ENCODE data around the gene RBBP8NL.

RBBP8NL gene

GRCh38 chr20:62462976-62463592 lies 35.7 kb upstream of the RBBP8NL start:
- no peak for DNase-seq (ENCODE audit: low read depth in 3 of 3)

DNA sequence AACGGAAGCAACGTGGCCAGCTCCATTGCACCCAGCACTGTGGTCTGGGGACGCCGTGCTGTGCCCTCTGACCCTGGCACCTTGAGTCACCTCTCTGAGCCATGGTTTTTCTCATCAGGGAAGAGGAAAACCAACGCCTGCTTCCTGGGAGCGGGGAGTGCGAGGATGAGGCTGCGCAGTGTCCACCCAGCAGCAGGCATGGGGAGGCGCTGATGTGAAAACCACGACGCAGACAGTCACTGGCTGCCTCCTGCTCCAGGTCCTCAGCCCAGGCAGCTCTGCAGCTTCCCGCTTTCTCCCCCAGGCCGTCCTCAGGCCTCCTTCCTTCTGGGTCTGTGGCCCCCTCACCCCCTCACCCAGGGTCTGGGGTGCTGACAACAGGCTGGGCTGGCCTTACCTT lies 34.5 kb upstream of the RBBP8NL start:
- DNase-seq (ENCODE audit: low read depth in 3 of 3): no peak

DNA sequence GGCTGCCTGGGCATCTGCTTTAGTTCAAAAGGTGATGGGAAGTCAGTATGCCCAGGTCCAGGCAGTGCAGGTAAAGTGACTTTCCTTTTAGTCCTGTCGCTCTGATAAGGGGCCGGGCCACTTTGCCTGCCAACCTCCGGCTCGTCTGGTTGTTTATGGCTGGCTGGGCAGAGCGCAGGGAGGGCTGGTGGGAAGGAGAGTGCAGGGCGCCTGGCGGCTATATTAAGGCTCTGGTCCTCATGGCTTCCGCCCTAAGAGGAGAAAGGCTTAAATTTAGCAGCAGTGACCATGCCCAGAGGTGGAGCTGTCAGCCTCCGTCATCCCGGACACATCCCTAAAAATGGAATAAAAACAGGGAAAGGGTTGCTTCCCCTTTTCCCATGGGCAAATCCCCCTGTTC lies 33.8 kb upstream of the RBBP8NL start:
- DNase-seq (ENCODE audit: low read depth in 3 of 3): no peak

DNA sequence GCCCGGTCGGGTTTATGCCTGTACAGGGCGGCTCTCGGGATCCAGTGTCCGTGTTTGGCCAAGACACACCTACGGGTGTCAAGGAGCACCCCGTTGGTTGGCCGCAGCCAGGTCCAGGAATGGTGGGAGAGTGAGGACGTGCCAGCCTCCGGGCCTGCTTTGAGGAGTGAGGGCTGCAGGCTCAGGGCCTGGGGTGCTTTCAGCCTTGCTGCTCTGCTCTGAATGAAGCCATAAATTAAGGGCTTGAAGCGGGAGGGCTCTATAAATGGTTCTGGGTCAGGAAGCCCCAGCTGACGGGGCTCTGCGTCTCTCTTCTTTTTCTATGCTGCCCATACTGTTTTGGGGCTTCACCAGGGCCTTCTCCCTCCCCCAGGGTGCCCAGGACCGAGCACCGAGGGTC lies 33.3 kb upstream of the RBBP8NL start:
- DNase-seq (ENCODE audit: low read depth in 3 of 3): no peak

- DNase-seq (ENCODE audit: low read depth in 3 of 3): no peak
Observed at GRCh38 chr20:62459488-62459887, 32.1 kb upstream of the RBBP8NL start.

DNA sequence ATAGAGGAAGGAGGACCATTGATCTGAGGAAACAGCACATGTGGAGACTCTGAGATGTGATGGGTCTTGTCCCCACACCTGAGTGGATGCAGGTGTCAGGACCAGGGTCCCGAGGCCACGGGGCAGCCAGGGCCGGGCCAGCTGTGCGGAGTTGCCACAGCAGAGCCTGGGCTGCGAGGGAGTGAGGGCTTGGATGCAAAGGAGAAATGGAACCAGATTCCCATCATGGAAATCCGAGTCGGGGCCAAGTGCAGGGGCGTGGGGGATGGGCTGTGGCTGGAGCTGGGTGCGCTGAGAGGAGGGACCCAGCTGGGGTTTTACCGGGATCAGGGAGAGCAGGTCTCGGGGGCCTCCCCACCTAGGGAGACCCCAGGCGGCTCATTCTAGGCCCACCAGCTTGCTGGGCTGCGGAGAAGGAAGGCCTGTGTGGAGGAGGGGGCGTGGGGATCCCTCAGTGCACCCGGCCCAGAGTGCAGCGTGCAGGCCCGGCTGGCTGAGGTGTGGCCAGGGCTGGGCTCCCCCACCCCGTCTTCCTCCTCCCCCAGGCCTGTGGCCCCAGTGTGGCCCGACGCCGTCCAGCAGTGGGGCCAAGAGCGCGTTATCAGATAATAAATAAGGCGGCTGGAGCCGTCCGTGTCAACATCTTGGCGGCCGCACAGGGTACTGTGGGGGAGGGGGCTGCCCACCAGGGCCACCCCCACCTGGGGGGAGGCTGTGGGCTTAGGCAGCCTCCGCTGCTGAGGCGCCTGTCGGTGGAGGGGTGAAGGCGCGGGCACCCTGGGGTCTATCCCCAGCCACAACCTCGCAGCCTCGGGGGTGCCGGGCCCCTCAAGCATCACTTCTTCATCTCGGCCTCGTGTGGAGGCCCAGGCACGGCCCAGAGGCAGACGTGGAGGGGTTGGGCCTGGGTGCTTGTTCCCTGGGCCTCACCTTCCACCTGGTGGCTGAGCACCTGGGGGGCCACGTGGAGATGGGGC lies 31.2 kb upstream of the RBBP8NL start:
- no peak for DNase-seq (ENCODE audit: low read depth in 3 of 3)

GRCh38 chr20:62457831-62458230 lies 30.5 kb upstream of the RBBP8NL start:
- no peak for DNase-seq (ENCODE audit: low read depth in 3 of 3)

GRCh38 chr20:62457098-62457497 lies 29.8 kb upstream of the RBBP8NL start:
- no peak for DNase-seq (ENCODE audit: low read depth in 3 of 3)

- no peak for DNase-seq (ENCODE audit: low read depth in 3 of 3)
Observed at GRCh38 chr20:62455929-62456328, 28.6 kb upstream of the RBBP8NL start.

DNA sequence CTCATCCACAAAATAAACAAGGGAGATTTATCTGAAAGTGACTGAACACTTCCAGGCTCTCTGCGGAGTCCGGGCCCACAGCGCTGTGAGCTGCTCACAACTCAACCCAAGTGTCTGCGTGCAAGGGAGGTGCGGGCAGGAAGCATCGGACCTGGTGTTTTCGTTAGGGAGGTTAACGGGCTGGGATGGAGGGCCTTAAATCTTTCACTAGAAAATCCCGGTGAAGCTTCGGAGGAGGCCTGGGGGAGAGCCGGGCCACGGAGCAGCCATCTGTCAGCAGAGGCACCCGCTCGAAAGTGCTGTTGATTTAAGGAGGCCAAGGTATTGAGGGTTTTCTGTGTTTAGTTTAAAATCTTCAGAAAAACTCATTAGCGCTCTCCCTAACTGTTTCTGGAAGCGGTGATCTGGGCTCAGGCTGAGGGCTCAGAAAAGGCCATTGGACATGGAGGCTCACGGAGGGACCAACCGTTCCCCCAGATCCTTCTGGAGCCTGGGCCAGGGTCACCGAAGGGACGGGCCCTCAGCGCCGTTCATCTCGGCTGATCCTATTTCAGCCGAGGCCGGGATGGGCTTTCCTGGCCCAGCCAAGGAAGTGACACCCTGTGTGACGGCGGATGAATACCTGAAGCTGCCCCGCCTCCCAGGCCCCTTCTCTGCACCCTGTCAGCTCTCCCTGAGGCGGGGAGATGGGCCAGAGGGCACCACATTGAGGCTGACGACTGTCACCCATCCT lies 27.7 kb upstream of the RBBP8NL start:
- DNase-seq (ENCODE audit: low read depth in 3 of 3): no peak

GRCh38 chr20:62453186-62453808 lies 26.0 kb upstream of the RBBP8NL start:
- DNase-seq (ENCODE audit: low read depth in 3 of 3): no peak

DNA sequence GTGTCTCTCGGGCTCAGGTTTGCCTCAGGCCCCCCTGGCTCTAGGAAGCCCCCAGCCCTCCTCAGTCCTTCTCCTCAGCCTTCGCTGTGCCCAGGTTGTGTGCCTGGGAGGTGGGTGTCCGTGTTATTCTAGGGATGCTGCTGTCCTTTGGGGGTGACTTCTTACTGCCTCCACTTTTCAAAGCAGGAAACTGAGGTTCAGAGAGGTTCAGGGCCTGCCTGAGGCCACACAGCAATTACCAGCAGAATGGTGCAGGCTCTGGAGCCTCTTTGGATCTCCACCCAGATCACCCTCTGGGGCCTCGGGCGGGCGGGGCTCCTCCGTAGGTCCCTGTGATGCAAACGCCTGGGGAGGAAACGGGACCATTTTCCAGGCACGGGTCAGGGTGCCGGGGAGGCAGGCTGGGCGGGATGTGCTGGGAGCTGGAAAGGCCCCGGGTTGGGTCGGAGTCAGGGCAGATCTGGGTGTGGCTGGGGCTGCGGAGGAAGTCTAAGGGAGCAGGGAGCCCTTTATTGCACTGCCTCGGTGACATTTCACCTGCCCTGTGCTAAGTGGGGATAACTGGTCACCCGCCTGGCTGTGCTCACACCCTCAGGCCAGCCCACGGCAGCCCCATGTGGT lies 25.2 kb upstream of the RBBP8NL start:
- no peak for DNase-seq (ENCODE audit: low read depth in 3 of 3)

GRCh38 chr20:62451970-62452369 lies 24.6 kb upstream of the RBBP8NL start:
- no peak for DNase-seq (ENCODE audit: low read depth in 3 of 3)

- DNase-seq (ENCODE audit: low read depth in 3 of 3): no peak
Observed at GRCh38 chr20:62451156-62451767, 23.9 kb upstream of the RBBP8NL start.

DNA sequence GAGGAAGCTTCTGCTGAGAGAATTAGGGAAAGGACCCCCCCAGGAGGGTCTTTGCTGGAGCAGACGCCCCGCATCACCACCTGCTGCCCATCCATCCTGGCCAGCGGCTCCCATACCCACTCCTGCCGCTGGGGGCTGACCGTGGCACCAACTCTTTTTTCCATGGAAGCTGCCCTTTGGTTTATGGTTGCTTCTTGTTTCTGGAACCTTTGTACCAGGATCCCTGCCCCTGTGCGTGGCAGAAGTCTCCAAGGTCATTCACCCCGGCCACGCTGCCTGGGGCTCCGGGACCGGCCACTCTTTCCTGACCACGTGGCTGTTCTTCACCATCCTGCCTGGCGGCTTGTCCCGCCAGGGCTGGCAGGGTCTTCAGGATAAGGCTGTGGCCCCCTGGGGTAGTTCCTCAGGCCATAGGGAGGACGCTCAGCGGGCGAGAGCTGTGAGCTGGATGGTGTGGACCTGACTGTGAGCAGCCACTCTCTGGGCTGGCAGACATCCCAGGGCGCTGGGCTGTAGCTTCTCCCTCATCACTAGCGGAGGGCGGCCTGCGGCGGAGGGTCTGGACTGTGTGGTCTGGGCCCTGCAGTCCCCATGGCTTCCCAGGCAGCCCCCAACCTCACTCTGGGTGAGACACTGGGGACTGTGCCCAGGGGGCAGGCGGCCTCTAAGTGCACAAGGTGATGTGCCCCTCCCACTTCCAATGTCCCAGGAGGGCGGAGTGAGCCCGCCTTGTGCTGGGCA lies 22.8 kb upstream of the RBBP8NL start:
- no peak for DNase-seq (ENCODE audit: low read depth in 3 of 3)

- DNase-seq (ENCODE audit: low read depth in 3 of 3): no peak
Observed at GRCh38 chr20:62448788-62449187, 21.4 kb upstream of the RBBP8NL start.

- DNase-seq (ENCODE audit: low read depth in 3 of 3): no peak
Observed at GRCh38 chr20:62448038-62448437, 20.7 kb upstream of the RBBP8NL start.

- DNase-seq (ENCODE audit: low read depth in 3 of 3): no peak
Observed at GRCh38 chr20:62446888-62447869, 19.8 kb upstream of the RBBP8NL start.

GRCh38 chr20:62446481-62446880 lies 19.1 kb upstream of the RBBP8NL start:
- DNase-seq (ENCODE audit: low read depth in 3 of 3): no peak
